ENCODE data around the gene MORC2. TPM values are rescaled to one million over a fixed set of nuclear protein-coding genes. Genes with fewer than 3 reads are reported as not detected.

The MORC2 gene
- total and polyA plus RNA-seq, 2 of the 13 experiments (the other 11 are each of a cell fraction or from before 2014, with no cell fraction given): 11.9 to 18.3 TPM

DNA sequence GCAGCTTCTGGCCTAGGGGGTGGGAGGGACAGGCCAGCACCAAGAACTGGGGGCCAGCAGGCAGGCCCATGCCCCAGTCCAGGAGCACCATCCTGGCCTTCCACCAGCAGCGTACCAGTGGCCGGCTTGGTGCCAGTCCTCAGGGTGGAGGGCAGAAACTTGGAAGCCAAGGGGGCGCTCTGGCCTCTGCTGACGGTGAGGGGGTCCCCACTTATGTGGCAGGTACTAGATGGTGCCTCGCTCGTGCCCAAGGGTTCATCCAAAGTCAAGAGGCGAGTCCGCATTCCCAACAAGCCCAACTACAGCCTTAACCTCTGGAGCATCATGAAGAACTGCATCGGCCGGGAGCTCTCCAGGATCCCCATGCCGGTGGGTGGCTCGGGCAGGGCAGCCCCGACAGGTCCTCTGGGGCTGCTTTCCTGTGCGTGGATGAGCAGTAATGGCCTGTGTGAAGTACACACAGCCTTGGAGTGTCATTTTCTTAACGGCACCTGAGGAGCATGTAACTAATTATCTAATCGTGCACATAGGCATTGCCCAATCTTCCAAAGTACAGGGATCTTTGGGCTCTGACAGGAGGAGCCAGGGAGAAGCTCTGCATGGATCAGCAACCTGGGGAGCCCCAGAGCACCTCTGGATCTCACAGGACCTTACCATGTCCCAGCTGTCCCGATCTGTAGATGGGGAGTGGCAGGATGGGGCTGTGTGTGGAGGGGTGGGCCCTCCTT is 79.1 kb downstream of the MORC2 start:
- intact Hi-C loops (cut with micrococcal nuclease; ENCODE audit: unreplicated experiment) (no loop called here), in situ Hi-C loops (cut with HindIII; ENCODE audit: extremely low pct_ligation_motif_present, low pct_unique_long_range_greater_than_20kb) (no loop called here)
- no peak overlapping the region for H3K4me2 ChIP-seq (ENCODE audit: low read depth, low read length)
- no TSS peak for BruUV-seq (replicated peaks)
- H3K27me3 ChIP-seq (ENCODE audit: control insufficient read depth in 1 of 2, insufficient read depth in 2 of 2, low read length in 2 of 2): no peaks in the 10 kb centered on the region
- no peak overlapping the region for H3K27ac ChIP-seq (ENCODE audit: extremely low read length, insufficient read depth, low read length)
- CTCF ChIA-PET (ENCODE audit: low intra/inter-chr PET ratio, low total read pairs): interaction anchor here (1.3 to 1.7 kb wide), 2 partner anchors 125 to 126 kb away, joined by 3 to 20 read pairs; no protein-coding TSS in a partner anchor
- H3K4me3 ChIP-seq (replicated peaks in 1 of 3; ENCODE audit: insufficient read depth in 1 of 3, low read depth in 2 of 3, low read length in 3 of 3): no peak overlapping the region
- peaks cover 9% of the 10 kb centered on the region for H3K4me1 ChIP-seq (ENCODE audit: insufficient read depth, low read length)
- no peak for FAIRE-seq
- H3K36me3 ChIP-seq (replicated peaks in 1 of 2; ENCODE audit: control insufficient read depth in 1 of 2, insufficient read depth in 2 of 2, low read length in 2 of 2): peaks cover 6 to 8% of the 10 kb centered on the region in 2 experiments; a peak in 4 of 5 replicates
- no peak overlapping the region for H3K9ac ChIP-seq (ENCODE audit: insufficient read depth, low read depth, low read length)
- ATAC-seq: peak; percentile 41
- WGBS (ENCODE audit: low lambda C conversion rate): 20% methylated on average over 1 of the region's 17 CpGs
- POLR2A ChIA-PET: interaction anchor here (2.6 kb wide), 1 partner anchor 8 kb away, joined by 7 read pairs; no protein-coding TSS in a partner anchor
- no peak overlapping the region for H2AFZ ChIP-seq (ENCODE audit: low read length)
- no peaks in the 10 kb centered on the region for H4K20me1 ChIP-seq (ENCODE audit: insufficient read depth, low read length)
- no peaks in the 10 kb centered on the region for H3K9me3 ChIP-seq (ENCODE audit: low read length)
- DNase-seq (ENCODE audit: low spot score): no peak
- no peaks in the 10 kb centered on the region for H3K79me2 ChIP-seq (ENCODE audit: insufficient read depth, low read length)
- TF ChIP-seq TRIM24 (CRISPR knock-in tag; IDR thresholded peaks at IDR 0.05) (no peak), SMAD9 (CRISPR knock-in tag; IDR thresholded peaks at IDR 0.05) (no peak), HNF4A (CRISPR knock-in tag; IDR thresholded peaks at IDR 0.05) (peak; percentile 58; the same call in 1 of the 2 replicates), GMEB1 (CRISPR knock-in tag; IDR thresholded peaks at IDR 0.05; ENCODE audit: borderline replicate concordance) (no peak), CEBPG (CRISPR knock-in tag; IDR thresholded peaks at IDR 0.05) (peak; percentile 61; the same call in 1 of the 2 replicates), CENPT (CRISPR knock-in tag; IDR thresholded peaks at IDR 0.05; ENCODE audit: low read depth) (no peak), ZNF703 (CRISPR knock-in tag; IDR thresholded peaks at IDR 0.05; ENCODE audit: borderline replicate concordance) (no peak), ZNF292 (CRISPR knock-in tag; IDR thresholded peaks at IDR 0.05; ENCODE audit: borderline replicate concordance, low read depth) (no peak), TOE1 (CRISPR knock-in tag; IDR thresholded peaks at IDR 0.05) (no peak), ZNF235 (CRISPR knock-in tag; IDR thresholded peaks at IDR 0.05; ENCODE audit: borderline replicate concordance) (no peak), FOXK2 (IDR thresholded peaks at IDR 0.05) (no peak), MTF1 (CRISPR knock-in tag; IDR thresholded peaks at IDR 0.05) (no peak), ZNF598 (CRISPR knock-in tag; IDR thresholded peaks at IDR 0.05; ENCODE audit: borderline replicate concordance) (no peak)
- TF ChIP-seq, protein P1, sequence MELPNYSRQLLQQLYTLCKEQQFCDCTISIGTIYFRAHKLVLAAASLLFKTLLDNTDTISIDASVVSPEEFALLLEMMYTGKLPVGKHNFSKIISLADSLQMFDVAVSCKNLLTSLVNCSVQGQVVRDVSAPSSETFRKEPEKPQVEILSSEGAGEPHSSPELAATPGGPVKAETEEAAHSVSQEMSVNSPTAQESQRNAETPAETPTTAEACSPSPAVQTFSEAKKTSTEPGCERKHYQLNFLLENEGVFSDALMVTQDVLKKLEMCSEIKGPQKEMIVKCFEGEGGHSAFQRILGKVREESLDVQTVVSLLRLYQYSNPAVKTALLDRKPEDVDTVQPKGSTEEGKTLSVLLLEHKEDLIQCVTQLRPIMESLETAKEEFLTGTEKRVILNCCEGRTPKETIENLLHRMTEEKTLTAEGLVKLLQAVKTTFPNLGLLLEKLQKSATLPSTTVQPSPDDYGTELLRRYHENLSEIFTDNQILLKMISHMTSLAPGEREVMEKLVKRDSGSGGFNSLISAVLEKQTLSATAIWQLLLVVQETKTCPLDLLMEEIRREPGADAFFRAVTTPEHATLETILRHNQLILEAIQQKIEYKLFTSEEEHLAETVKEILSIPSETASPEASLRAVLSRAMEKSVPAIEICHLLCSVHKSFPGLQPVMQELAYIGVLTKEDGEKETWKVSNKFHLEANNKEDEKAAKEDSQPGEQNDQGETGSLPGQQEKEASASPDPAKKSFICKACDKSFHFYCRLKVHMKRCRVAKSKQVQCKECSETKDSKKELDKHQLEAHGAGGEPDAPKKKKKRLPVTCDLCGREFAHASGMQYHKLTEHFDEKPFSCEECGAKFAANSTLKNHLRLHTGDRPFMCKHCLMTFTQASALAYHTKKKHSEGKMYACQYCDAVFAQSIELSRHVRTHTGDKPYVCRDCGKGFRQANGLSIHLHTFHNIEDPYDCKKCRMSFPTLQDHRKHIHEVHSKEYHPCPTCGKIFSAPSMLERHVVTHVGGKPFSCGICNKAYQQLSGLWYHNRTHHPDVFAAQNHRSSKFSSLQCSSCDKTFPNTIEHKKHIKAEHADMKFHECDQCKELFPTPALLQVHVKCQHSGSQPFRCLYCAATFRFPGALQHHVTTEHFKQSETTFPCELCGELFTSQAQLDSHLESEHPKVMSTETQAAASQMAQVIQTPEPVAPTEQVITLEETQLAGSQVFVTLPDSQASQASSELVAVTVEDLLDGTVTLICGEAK (IDR thresholded peaks at IDR 0.05): no peak
- TF ChIP-seq, protein P1 (CRISPR knock-in tag; IDR thresholded peaks at IDR 0.05): no peak

All from HepG2 (cell line).